Lower leg skin (tissue), 3 donors: ENCODE data around the gene PLB1.

Experiments
- POLR2A ChIP-seq, 2 donors: fragments of 450-650 bp; IDR thresholded peaks; one replicate each; pipeline ENCODE4 v1.6.1; 2016 to 2017; ENCODE audit warnings: antibody characterized with exemption in 2 of 2, mild to moderate bottlenecking in 1 of 2, moderate library complexity in 1 of 2
- TF ChIP-seq, protein P1 (sequence below), 3 donors: fragments of 450-650 bp; IDR thresholded peaks; one replicate each; pipeline ENCODE4 v1.5.1; 2016; ENCODE audit warnings: antibody characterized with exemption in 3 of 3, mild to moderate bottlenecking in 3 of 3, moderate library complexity in 2 of 3

- TF ChIP-seq POLR2A (IDR thresholded peaks at IDR 0.05): no peak
- TF ChIP-seq, protein P1, sequence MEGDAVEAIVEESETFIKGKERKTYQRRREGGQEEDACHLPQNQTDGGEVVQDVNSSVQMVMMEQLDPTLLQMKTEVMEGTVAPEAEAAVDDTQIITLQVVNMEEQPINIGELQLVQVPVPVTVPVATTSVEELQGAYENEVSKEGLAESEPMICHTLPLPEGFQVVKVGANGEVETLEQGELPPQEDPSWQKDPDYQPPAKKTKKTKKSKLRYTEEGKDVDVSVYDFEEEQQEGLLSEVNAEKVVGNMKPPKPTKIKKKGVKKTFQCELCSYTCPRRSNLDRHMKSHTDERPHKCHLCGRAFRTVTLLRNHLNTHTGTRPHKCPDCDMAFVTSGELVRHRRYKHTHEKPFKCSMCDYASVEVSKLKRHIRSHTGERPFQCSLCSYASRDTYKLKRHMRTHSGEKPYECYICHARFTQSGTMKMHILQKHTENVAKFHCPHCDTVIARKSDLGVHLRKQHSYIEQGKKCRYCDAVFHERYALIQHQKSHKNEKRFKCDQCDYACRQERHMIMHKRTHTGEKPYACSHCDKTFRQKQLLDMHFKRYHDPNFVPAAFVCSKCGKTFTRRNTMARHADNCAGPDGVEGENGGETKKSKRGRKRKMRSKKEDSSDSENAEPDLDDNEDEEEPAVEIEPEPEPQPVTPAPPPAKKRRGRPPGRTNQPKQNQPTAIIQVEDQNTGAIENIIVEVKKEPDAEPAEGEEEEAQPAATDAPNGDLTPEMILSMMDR (IDR thresholded peaks at IDR 0.05): no peak
Measured at GRCh38 chr2:28462122-28462521, 33.7 kb upstream of the PLB1 start.
